Aorta (tissue), 5 donors: Measurements from ENCODE around the gene HSPA1B. TPM values are rescaled to one million over a fixed set of nuclear protein-coding genes. Genes with fewer than 3 reads are reported as not detected.
A peak's percentile ranks its signal among the peaks of the same experiment; 100 is the strongest.
"Not testable (repeated sequence)": the region's sequence is repeated elsewhere in the genome, so short reads cannot be mapped to it uniquely, and the experiment has no call there.

ENCODE experiments used
- ATAC-seq: fragments of 200-7000 bp; cut with Tn5 transposase; one replicate; pipeline ENCODE4 v1.9.1; 2022; ENCODE audit warnings: moderate library complexity; ENCODE audit not compliant: low FRiP score
- DNase-seq, 2 donors: peaks; one replicate each; pipeline ENCODE4 v3.0.0-alpha.2; 2020
- H3K27ac ChIP-seq, 2 donors: one replicate each; pipeline ENCODE4 v1.5.1; 2013; ENCODE audit warnings: low read length in 2 of 2, mild to moderate bottlenecking in 2 of 2, moderate library complexity in 2 of 2, control low read depth in 1 of 2, inconsistent platforms in 1 of 2, low read depth in 1 of 2
- H3K27me3 ChIP-seq, 2 donors: one replicate each; pipeline ENCODE4 v1.6.1; 2013; ENCODE audit warnings: control low read depth in 1 of 2, low read length in 1 of 2, mild to moderate bottlenecking in 1 of 2, moderate library complexity in 1 of 2; ENCODE audit not compliant: insufficient read depth in 2 of 2, control insufficient read depth in 1 of 2
- H3K36me3 ChIP-seq, 2 donors: one replicate each; pipeline ENCODE4 v1.6.1; 2013; ENCODE audit warnings: control low read depth in 1 of 2, low read length in 1 of 2, mild to moderate bottlenecking in 1 of 2; ENCODE audit not compliant: insufficient read depth in 2 of 2, control insufficient read depth in 1 of 2
- H3K4me1 ChIP-seq, 2 donors: one replicate each; pipeline ENCODE4 v1.6.1; 2013; ENCODE audit warnings: low read length in 2 of 2, control low read depth in 1 of 2, mild to moderate bottlenecking in 1 of 2, moderate library complexity in 1 of 2; ENCODE audit not compliant: insufficient read depth in 2 of 2, control insufficient read depth in 1 of 2
- H3K4me3 ChIP-seq, 2 donors: one replicate each; pipeline ENCODE4 v1.5.1; 2013; ENCODE audit warnings: low read length in 2 of 2, control low read depth in 1 of 2, mild to moderate bottlenecking in 1 of 2
- H3K9me3 ChIP-seq: one replicate; pipeline ENCODE4 v1.6.1; 2013; ENCODE audit warnings: mild to moderate bottlenecking, low read length; ENCODE audit not compliant: control insufficient read depth
- WGBS, 2 donors: extraction: QIAGEN DNeasy Blood & Tissue Kit; methylation state at CpG; one replicate each; pipeline ENCODE4 v1.1.7; 2013; 5-methylcytosine and 5-hydroxymethylcytosine counted together
- intact Hi-C, 2 donors: fragments of 100-400 bp; cut with DNase I; formaldehyde crosslinking; loops; one replicate each; pipeline versions ENCODE4 v1.14.2 to v1.15.0; 2022
- polyA plus RNA-seq, 2 donors: library from polyadenylated mRNA; stranded (reverse); fragments of 200-250 nt; gene quantifications; one replicate each; pipeline ENCODE4 v1.2.3, GENCODE V29; 2013
- total RNA-seq, 2 donors: library from RNA; stranded (reverse); fragmentation: NEBNext Ultra II Directional; extraction: Animal tissue kit (Norgen Biotek cat#: 25700); gene quantifications; one replicate each; pipeline ENCODE4 v1.2.1, GENCODE V29; 2021
- donor health status: healthy with polysubstance abuse.
- donor health status: Bipolar disorder and iron deficiency.
- donor health status: DM: no; HTN: no; CAD: no.
- donor health status: DM: no; HTN: no; CAD: no.
- donor health status: DM: yes; HTN: yes; CAD: no.

HSPA1B gene
- total and polyA plus RNA-seq, 4 donors, result 23.2 to 332 (median 108) TPM

GRCh38 chr6:31831350-31832215, 4.0 kb downstream of the HSPA1B start:
- Histone ChIP-seq H3K36me3 (no peaks in the 10 kb centered on the region), H3K4me1 (peaks cover 2 to 3% of the 10 kb centered on the region in 2 donors), H3K9me3 (no peaks in the 10 kb centered on the region), H3K27ac (no peak overlapping the region), H3K4me3 (no peak overlapping the region), H3K27me3 (peaks cover 0 to 2% of the 10 kb centered on the region in 2 donors)
- WGBS, 2 donors, result 83 to 84% methylated on average over 15 of the region's 15 CpGs
- intact Hi-C loops, result loop anchor here (2.0 to 10.0 kb wide), 3 partner anchors 34 to 151 kb away; partner anchors contain the start of genes LY6G5C (in 2 of the 2) and VARS1 (in 2 of the 2)
- DNase-seq (no peak), ATAC-seq (no peak)

DNA sequence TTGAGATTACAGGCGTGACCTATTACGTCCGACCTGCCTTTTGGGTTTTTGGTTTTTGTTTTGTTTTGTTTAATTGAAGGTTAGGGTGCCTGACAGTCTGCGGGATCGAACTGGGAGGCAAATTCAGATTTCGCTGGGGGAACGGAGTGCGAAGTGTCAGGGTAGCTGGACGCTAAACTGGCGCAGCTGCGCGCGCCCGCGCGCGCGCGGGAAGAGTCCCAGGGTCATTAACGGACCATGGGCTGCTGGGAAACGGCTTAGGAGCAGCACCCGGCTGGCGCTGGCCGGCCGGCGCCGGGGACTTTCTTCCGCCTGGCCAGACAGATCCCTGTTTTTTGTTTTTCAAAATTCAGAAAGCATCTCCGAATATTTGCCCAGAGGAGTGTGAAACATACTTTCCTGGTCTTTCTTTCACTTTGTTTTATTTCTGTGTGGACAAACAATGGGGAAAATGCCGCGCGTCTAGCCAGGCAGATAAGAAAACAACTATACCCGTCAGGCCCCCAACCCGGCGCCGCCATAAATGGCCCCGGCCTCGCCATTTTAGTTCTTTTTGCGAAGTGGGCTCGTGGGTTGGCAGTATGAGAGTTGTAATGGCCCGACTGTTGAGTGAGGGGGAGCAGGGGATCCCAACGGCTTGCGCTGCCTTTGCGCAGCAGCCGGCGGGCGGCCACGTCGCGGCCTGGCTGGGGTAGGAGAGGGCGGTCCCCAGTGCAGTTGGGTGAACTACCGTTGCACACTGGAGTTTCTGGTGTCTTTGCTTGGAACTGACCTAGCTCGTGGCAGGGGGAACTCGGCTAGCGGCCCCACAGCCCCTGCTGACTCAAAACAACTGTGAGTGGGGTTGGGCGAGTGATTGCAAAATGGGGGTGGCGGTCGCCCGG, 7.1 kb downstream of the HSPA1B start:
- peak; percentile 92 to 95 for DNase-seq
- Histone ChIP-seq H3K9me3 (no peaks in the 10 kb centered on the region), H3K27me3 (no peaks in the 10 kb centered on the region), H3K27ac (peak overlapping the region; percentile 53 to 80), H3K36me3 (peaks cover 0 to 6% of the 10 kb centered on the region in 2 donors), H3K4me3 (peak overlapping the region; percentile 54 to 91), H3K4me1 (peaks cover 2 to 3% of the 10 kb centered on the region in 2 donors)
- peak; percentile 90 for ATAC-seq
- 0 to 1% methylated on average over 59 of the region's 59 CpGs for WGBS, 2 donors
- intact Hi-C loops, result loop anchor here (2.0 to 10.0 kb wide), 4 partner anchors 28 to 150 kb away; partner anchors contain the start of genes VARS1 (in 2 of the 2), LY6G5C (in 1 of the 2) and NEU1 (in 1 of the 2)

DNA sequence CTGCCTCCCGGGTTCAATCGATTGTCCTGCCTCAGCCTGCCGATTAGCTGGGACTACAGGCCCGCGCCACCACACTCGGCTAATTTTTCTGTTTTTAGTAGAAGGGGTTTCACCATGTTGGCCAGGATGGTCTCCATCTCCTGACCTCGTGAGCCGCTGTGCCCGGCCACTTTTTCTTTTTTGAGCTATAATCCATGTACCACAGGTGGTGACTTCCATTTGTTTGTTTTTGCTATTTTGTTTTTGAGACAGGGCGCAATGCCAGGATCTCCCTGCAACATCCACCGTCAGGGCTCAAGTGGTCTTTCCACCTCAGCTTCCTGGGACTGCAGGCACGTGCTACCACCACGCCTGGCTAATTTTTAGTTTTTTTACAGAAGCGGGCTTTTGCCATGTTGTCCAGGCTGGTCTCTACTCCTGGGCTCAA, 8.5 kb downstream of the HSPA1B start:
- intact Hi-C loops, result loop anchor here in 1 of 2 donors (10.0 kb wide), 1 partner anchor 151 kb away; the partner anchor contains the start of gene LY6G5C

DNA sequence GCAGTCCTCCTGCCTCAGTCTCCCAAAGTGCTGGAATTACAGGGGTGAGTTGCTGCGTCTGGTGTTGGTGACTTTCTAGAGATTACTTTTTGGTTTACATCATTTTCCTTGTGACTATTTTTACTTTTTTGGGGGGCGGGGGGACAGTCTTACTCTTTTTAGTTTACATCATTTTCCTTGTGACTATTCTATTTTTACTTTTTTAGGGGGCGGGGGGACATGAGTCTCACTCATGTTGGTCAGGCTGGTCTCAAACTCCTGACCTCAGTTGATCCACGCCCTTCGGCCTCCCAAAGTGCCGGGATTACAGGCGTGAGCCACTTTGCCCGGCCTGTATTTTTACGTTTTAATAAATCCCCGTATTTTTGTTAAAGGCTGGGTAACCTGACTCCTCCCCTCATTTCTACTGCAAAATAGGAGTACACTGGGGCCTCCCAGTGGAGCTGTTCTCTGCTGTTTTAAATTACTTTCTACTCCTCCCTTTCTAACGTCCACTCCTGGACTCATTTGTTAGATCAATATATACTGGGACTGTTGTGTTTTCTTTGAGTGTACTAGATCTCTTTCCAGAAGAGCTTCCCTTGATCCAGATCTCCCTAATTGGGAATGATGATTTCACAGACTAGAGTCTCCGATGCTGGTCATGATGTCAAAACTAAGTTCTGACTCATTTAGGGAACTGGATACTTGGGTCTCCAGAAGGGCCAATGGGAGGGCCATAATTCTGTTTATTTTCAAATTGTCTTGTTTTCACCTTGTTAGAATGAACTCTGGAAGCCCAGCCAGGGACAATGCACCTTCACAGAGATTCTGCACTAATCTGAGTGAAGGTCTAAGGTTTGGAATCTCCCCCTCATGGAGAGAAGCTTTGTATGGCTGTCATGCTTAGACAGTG, 9.2 kb downstream of the HSPA1B start:
- DNase-seq, result no peak
- H3K4me3 ChIP-seq, result no peak overlapping the region
- no peaks in the 10 kb centered on the region for H3K27me3 ChIP-seq
- ATAC-seq, result no peak
- H3K36me3 ChIP-seq, result peaks cover 0 to 8% of the 10 kb centered on the region in 2 donors
- peak overlapping the region in 1 of 2 donors; percentile 61 for H3K27ac ChIP-seq
- 10 to 11% methylated on average over 12 of the region's 12 CpGs for WGBS, 2 donors
- no peaks in the 10 kb centered on the region for H3K9me3 ChIP-seq
- intact Hi-C loops, result loop anchor here in 1 of 2 donors (10.0 kb wide), 1 partner anchor 152 kb away; the partner anchor contains the start of gene LY6G5C
- H3K4me1 ChIP-seq, result peaks cover 0 to 2% of the 10 kb centered on the region in 2 donors

More for the DNA sequence above, 8.5 kb downstream of the HSPA1B start:
- Histone ChIP-seq H3K9me3 (no peaks in the 10 kb centered on the region), H3K27me3 (no peaks in the 10 kb centered on the region), H3K4me3 (no peak overlapping the region), H3K36me3 (peaks cover 0 to 8% of the 10 kb centered on the region in 2 donors), H3K27ac (peak overlapping the region in 1 of 2 donors; percentile 61), H3K4me1 (peaks cover under 1 to 2% of the 10 kb centered on the region in 2 donors)
- no peak for ATAC-seq
- WGBS, 2 donors, result 15 to 18% methylated on average over 14 of the region's 14 CpGs
- DNase-seq, result no peak

- 56 to 68% methylated on average over 1 of the region's 1 CpG for WGBS, 2 donors
- ATAC-seq (no peak), DNase-seq (no peak)
- intact Hi-C loops, result loop anchor here in 1 of 2 donors (10.0 kb wide), 1 partner anchor 153 kb away; the partner anchor contains the start of gene LY6G5C
- Histone ChIP-seq H3K36me3 (peaks cover 0 to 8% of the 10 kb centered on the region in 2 donors), H3K27me3 (no peaks in the 10 kb centered on the region), H3K4me1 (peaks cover 0 to 2% of the 10 kb centered on the region in 2 donors), H3K9me3 (no peaks in the 10 kb centered on the region), H3K4me3 (no peak overlapping the region), H3K27ac (peak overlapping the region in 1 of 2 donors; percentile 18)
Measured at GRCh38 chr6:31837369-31838113, 10.0 kb downstream of the HSPA1B start.

GRCh38 chr6:31838114-31838553, 10.6 kb downstream of the HSPA1B start:
- not testable (repeated sequence) for H3K4me3 ChIP-seq, ATAC-seq, H3K27ac ChIP-seq, H3K4me1 ChIP-seq, H3K27me3 ChIP-seq, H3K36me3 ChIP-seq, H3K9me3 ChIP-seq, DNase-seq
- 86% methylated on average over 9 of the region's 9 CpGs for WGBS, 2 donors
- intact Hi-C loops, result loop anchor here in 1 of 2 donors (10.0 kb wide), 1 partner anchor 153 kb away; the partner anchor contains the start of gene LY6G5C

DNA sequence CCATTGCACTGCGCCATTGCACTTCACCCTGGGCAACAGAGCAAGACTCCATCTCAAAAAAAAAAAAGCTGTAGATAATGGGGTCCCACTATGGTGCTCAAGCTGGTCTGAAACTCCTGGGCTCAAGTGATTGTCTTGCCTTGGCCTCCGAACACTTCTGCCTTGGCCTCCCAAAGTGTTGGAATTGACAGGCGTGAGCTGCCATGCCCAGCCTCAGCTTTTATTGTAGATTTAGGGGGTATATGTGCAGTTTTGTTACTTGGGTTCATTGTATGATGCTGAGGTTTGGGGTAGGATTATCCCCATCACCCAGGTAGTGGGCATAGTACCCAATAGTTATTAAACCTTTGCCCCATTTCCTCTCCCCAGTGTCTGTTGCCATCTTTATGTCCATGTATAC, 11.4 kb downstream of the HSPA1B start:
- DNase-seq (no peak), ATAC-seq (no peak)
- no peaks in the 10 kb centered on the region for H3K4me1 ChIP-seq
- H3K9me3 ChIP-seq, result no peaks in the 10 kb centered on the region
- no peaks in the 10 kb centered on the region for H3K27me3 ChIP-seq
- H3K4me3 ChIP-seq, result no peak overlapping the region
- intact Hi-C loops, result loop anchor here in 1 of 2 donors (10.0 kb wide), 1 partner anchor 154 kb away; the partner anchor contains the start of gene LY6G5C
- H3K36me3 ChIP-seq, result peaks cover 0 to 8% of the 10 kb centered on the region in 2 donors
- WGBS, 2 donors, result 94 to 95% methylated on average over 3 of the region's 3 CpGs
- no peak overlapping the region for H3K27ac ChIP-seq
